GM23338 (cell line): Measurements from ENCODE around the gene SLC41A3. TPM values are rescaled to one million over a fixed set of nuclear protein-coding genes. Genes with fewer than 3 reads are reported as not detected.

Experiments used
- ATAC-seq: fragments of 200-7000 bp; cut with Tn5 transposase; 3 replicates; pipeline ENCODE4 v1.9.1; 2020
- DNase-seq: peaks from one replicate; pipeline ENCODE4 v3.0.0-alpha.2; 2015; ENCODE audit warnings: low spot score
- H2AFZ ChIP-seq: fragments of 200-600 bp; sonication (generic); 2 replicates; pipeline ENCODE4 v1.8.0; 2016; ENCODE audit warnings: antibody characterized with exemption, mild to moderate bottlenecking, moderate library complexity
- H3F3A ChIP-seq: fragments of 200-600 bp; sonication (generic); replicated peaks from 2 replicates; pipeline ENCODE4 v1.8.0; 2017; ENCODE audit warnings: antibody characterized with exemption, mixed run types, low read depth
- H3K27ac ChIP-seq: fragments of 200-600 bp; sonication (generic); 2 replicates; pipeline ENCODE4 v1.6.1; 2016; ENCODE audit warnings: low read depth
- H3K27me3 ChIP-seq: fragments of 200-600 bp; sonication (generic); 2 replicates; pipeline ENCODE4 v1.8.0; 2016; ENCODE audit warnings: mild to moderate bottlenecking, mixed run types, moderate library complexity; ENCODE audit not compliant: insufficient read depth
- H3K36me3 ChIP-seq: fragments of 200-600 bp; sonication (generic); 2 replicates; pipeline ENCODE4 v1.8.0; 2016; ENCODE audit warnings: mild to moderate bottlenecking; ENCODE audit not compliant: insufficient read depth
- H3K4me1 ChIP-seq: fragments of 200-600 bp; sonication (generic); 2 replicates; pipeline ENCODE4 v1.8.0; 2016; ENCODE audit warnings: mild to moderate bottlenecking, moderate library complexity; ENCODE audit not compliant: insufficient read depth
- H3K4me2 ChIP-seq: fragments of 200-600 bp; sonication (generic); 2 replicates; pipeline ENCODE4 v1.7.1; 2017; ENCODE audit warnings: mixed run types
- H3K4me3 ChIP-seq: fragments of 200-600 bp; sonication (generic); 2 replicates; pipeline ENCODE4 v1.6.1; 2016; ENCODE audit warnings: mixed run types
- H3K79me2 ChIP-seq: fragments of 200-600 bp; sonication (generic); replicated peaks from 2 replicates; pipeline ENCODE4 v1.8.0; 2017; ENCODE audit warnings: mild to moderate bottlenecking; ENCODE audit not compliant: insufficient read depth
- H3K9me2 ChIP-seq: fragments of 200-600 bp; sonication (generic); 2 replicates; pipeline ENCODE4 v1.8.0; 2017; ENCODE audit not compliant: insufficient read depth
- H4K20me1 ChIP-seq: fragments of 200-600 bp; sonication (generic); replicated peaks from 2 replicates; pipeline ENCODE4 v1.8.0; 2017; ENCODE audit warnings: mild to moderate bottlenecking; ENCODE audit not compliant: insufficient read depth
- H3K27ac Mint-ChIP-seq: 2 replicates; pipeline ENCODE4 v1.8.0; 2020; ENCODE audit warnings: inconsistent platforms, mild to moderate bottlenecking, moderate library complexity, mixed read lengths
- H3K27me3 Mint-ChIP-seq: 3 replicates; pipeline ENCODE4 v1.8.0; 2022; ENCODE audit warnings: low read depth, mild to moderate bottlenecking, moderate library complexity, mixed read lengths, inconsistent platforms; ENCODE audit not compliant: insufficient read depth, poor library complexity
- H3K36me3 Mint-ChIP-seq: 3 replicates; pipeline ENCODE4 v1.8.0; 2021; ENCODE audit warnings: low read depth, mild to moderate bottlenecking, inconsistent platforms, moderate library complexity, mixed read lengths
- H3K4me1 Mint-ChIP-seq: 3 replicates; pipeline ENCODE4 v1.8.0; 2020; ENCODE audit warnings: mild to moderate bottlenecking, inconsistent platforms, mixed read lengths
- H3K4me3 Mint-ChIP-seq: 3 replicates; pipeline ENCODE4 v1.8.0; 2021; ENCODE audit warnings: moderate library complexity, mild to moderate bottlenecking, inconsistent platforms, mixed read lengths
- H3K9me3 Mint-ChIP-seq: 3 replicates; pipeline ENCODE4 v1.8.0; 2020; ENCODE audit warnings: moderate library complexity, mild to moderate bottlenecking, inconsistent platforms, mixed read lengths
- CREB1 ChIP-seq: fragments of 250-450 bp; sonication (Bioruptor Pico); IDR thresholded peaks from 2 replicates; pipeline ENCODE4 v1.5.0; 2020; ENCODE audit warnings: low read depth, mild to moderate bottlenecking, moderate library complexity
- EZH2 ChIP-seq: fragments of 200-600 bp; sonication (generic); IDR thresholded peaks from one replicate; pipeline ENCODE4 v1.8.0; 2017; ENCODE audit warnings: antibody characterized with exemption, mild to moderate bottlenecking, low read depth; ENCODE audit not compliant: unreplicated experiment
- EZH2phosphoT487 ChIP-seq: fragments of 200-600 bp; sonication (generic); IDR thresholded peaks from one replicate; pipeline ENCODE4 v1.8.1; 2018; ENCODE audit warnings: antibody characterized with exemption; ENCODE audit not compliant: unreplicated experiment
- NANOG ChIP-seq: IDR thresholded peaks from 2 replicates; pipeline ENCODE4 v1.6.1; 2016; ENCODE audit warnings: antibody characterized with exemption, borderline replicate concordance
- POLR2AphosphoS5 ChIP-seq: IDR thresholded peaks from 2 replicates; pipeline ENCODE4 v1.6.1; 2016; ENCODE audit warnings: antibody characterized with exemption, low read depth
- REST ChIP-seq: IDR thresholded peaks from one replicate; pipeline ENCODE4 v1.6.1; 2018; ENCODE audit warnings: antibody characterized with exemption; ENCODE audit not compliant: unreplicated experiment
- STAT1 ChIP-seq: IDR thresholded peaks from one replicate; pipeline ENCODE4 v1.6.1; 2016; ENCODE audit warnings: antibody characterized with exemption; ENCODE audit not compliant: unreplicated experiment
- ZNF114 ChIP-seq: fragments of 250-450 bp; sonication (Bioruptor Pico); IDR thresholded peaks from 2 replicates; pipeline ENCODE4 v1.5.0; 2020; ENCODE audit warnings: mild to moderate bottlenecking, moderate library complexity
- ZNF331 ChIP-seq: fragments of 250-450 bp; sonication (Bioruptor Pico); IDR thresholded peaks from 2 replicates; pipeline ENCODE4 v1.5.0; 2020; ENCODE audit warnings: low read depth, mild to moderate bottlenecking, moderate library complexity
- polyA plus RNA-seq: library from polyadenylated mRNA; unstranded; fragments of >200 nt; fragmentation: Nextera tagmentation; extraction: Ambion mirVana; gene quantifications from 2 replicates; pipeline ENCODE4 v1.2.1, GENCODE V29; 2016
- total RNA-seq: library from RNA; depleted of rRNA; stranded (reverse); fragments of >200 nt; shearing (Covaris generic); gene quantifications from 2 replicates; pipeline ENCODE4 v1.2.3, GENCODE V29; 2014
- TF ChIP-seq, protein P1 (sequence below): fragments of 250-450 bp; sonication (Bioruptor Pico); IDR thresholded peaks from 2 replicates; pipeline ENCODE4 v1.5.0; 2020; ENCODE audit warnings: mild to moderate bottlenecking, moderate library complexity
- TF ChIP-seq, protein P2 (sequence below): IDR thresholded peaks from 2 replicates; pipeline ENCODE4 v1.6.1; 2016; ENCODE audit warnings: antibody characterized with exemption

Gene SLC41A3
- total and polyA plus RNA-seq, 2 experiments from 2014 or later, result 12.1 to 29.8 TPM

- Mint-ChIP-seq H3K4me1 (peaks cover 27% of the 10 kb centered on the region), H3K4me3 (no peak overlapping the region), H3K27ac (peak overlapping the region; percentile 74; the same call in 1 of the 2 replicates), H3K9me3 (peaks cover 34% of the 10 kb centered on the region), H3K36me3 (peaks cover 41% of the 10 kb centered on the region), H3K27me3 (peaks cover 23% of the 10 kb centered on the region)
- Histone ChIP-seq H3K4me3 (no peak overlapping the region), H2AFZ (no peak overlapping the region), H3K79me2 (no peaks in the 10 kb centered on the region), H4K20me1 (no peaks in the 10 kb centered on the region), H3F3A (no peaks in the 10 kb centered on the region), H3K9me2 (peaks cover 4% of the 10 kb centered on the region; the same call in 1 of the 2 replicates), H3K4me2 (no peak overlapping the region), H3K27me3 (no peaks in the 10 kb centered on the region), H3K4me1 (peaks cover 24% of the 10 kb centered on the region), H3K36me3 (peaks cover 9% of the 10 kb centered on the region), H3K27ac (no peak overlapping the region)
- no peak for ATAC-seq
- DNase-seq, result no peak
- TF ChIP-seq NANOG, result no peak
- no peak for TF ChIP-seq STAT1
- TF ChIP-seq EZH2phosphoT487, result no peak
- TF ChIP-seq, protein P1, sequence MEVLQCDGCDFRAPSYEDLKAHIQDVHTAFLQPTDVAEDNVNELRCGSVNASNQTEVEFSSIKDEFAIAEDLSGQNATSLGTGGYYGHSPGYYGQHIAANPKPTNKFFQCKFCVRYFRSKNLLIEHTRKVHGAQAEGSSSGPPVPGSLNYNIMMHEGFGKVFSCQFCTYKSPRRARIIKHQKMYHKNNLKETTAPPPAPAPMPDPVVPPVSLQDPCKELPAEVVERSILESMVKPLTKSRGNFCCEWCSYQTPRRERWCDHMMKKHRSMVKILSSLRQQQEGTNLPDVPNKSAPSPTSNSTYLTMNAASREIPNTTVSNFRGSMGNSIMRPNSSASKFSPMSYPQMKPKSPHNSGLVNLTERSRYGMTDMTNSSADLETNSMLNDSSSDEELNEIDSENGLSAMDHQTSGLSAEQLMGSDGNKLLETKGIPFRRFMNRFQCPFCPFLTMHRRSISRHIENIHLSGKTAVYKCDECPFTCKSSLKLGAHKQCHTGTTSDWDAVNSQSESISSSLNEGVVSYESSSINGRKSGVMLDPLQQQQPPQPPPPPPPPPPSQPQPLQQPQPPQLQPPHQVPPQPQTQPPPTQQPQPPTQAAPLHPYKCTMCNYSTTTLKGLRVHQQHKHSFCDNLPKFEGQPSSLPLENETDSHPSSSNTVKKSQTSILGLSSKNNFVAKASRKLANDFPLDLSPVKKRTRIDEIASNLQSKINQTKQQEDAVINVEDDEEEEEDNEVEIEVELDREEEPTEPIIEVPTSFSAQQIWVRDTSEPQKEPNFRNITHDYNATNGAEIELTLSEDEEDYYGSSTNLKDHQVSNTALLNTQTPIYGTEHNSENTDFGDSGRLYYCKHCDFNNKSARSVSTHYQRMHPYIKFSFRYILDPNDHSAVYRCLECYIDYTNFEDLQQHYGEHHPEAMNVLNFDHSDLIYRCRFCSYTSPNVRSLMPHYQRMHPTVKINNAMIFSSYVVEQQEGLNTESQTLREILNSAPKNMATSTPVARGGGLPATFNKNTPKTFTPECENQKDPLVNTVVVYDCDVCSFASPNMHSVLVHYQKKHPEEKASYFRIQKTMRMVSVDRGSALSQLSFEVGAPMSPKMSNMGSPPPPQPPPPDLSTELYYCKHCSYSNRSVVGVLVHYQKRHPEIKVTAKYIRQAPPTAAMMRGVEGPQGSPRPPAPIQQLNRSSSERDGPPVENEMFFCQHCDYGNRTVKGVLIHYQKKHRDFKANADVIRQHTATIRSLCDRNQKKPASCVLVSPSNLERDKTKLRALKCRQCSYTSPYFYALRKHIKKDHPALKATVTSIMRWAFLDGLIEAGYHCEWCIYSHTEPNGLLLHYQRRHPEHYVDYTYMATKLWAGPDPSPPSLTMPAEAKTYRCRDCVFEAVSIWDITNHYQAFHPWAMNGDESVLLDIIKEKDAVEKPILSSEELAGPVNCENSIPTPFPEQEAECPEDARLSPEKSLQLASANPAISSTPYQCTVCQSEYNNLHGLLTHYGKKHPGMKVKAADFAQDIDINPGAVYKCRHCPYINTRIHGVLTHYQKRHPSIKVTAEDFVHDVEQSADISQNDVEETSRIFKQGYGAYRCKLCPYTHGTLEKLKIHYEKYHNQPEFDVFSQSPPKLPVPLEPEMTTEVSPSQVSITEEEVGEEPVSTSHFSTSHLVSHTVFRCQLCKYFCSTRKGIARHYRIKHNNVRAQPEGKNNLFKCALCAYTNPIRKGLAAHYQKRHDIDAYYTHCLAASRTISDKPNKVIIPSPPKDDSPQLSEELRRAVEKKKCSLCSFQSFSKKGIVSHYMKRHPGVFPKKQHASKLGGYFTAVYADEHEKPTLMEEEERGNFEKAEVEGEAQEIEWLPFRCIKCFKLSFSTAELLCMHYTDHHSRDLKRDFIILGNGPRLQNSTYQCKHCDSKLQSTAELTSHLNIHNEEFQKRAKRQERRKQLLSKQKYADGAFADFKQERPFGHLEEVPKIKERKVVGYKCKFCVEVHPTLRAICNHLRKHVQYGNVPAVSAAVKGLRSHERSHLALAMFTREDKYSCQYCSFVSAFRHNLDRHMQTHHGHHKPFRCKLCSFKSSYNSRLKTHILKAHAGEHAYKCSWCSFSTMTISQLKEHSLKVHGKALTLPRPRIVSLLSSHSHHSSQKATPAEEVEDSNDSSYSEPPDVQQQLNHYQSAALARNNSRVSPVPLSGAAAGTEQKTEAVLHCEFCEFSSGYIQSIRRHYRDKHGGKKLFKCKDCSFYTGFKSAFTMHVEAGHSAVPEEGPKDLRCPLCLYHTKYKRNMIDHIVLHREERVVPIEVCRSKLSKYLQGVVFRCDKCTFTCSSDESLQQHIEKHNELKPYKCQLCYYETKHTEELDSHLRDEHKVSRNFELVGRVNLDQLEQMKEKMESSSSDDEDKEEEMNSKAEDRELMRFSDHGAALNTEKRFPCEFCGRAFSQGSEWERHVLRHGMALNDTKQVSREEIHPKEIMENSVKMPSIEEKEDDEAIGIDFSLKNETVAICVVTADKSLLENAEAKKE (CRISPR knock-in tag), result no peak
- no peak for TF ChIP-seq ZNF114 (CRISPR knock-in tag)
- TF ChIP-seq ZNF331 (CRISPR knock-in tag), result no peak
- TF ChIP-seq POLR2AphosphoS5, result no peak
- TF ChIP-seq CREB1 (CRISPR knock-in tag), result no peak
- no peak for TF ChIP-seq EZH2
- TF ChIP-seq, protein P2, sequence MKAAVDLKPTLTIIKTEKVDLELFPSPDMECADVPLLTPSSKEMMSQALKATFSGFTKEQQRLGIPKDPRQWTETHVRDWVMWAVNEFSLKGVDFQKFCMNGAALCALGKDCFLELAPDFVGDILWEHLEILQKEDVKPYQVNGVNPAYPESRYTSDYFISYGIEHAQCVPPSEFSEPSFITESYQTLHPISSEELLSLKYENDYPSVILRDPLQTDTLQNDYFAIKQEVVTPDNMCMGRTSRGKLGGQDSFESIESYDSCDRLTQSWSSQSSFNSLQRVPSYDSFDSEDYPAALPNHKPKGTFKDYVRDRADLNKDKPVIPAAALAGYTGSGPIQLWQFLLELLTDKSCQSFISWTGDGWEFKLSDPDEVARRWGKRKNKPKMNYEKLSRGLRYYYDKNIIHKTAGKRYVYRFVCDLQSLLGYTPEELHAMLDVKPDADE, result no peak
- TF ChIP-seq REST, result no peak
These were observed 58.7 kb downstream of the SLC41A3 start for GRCh38 chr3:126025116-126025729.
